HAP-1 (cell line): ENCODE results near the gene PTPN13.
A peak's percentile ranks its signal among the peaks of the same experiment; 100 is the strongest.

ENCODE experiments used
- DNase-seq, 2 experiments: peaks; one replicate each; pipeline ENCODE4 v3.0.0-alpha.2; 2016 to 2020; ENCODE audit warnings: low spot score in 2 of 2
- H3K27me3 ChIP-seq: fragments of 250-450 bp; sonication (Bioruptor Pico); 2 replicates; pipeline ENCODE4 v1.5.1; 2020; ENCODE audit warnings: low read depth, mild to moderate bottlenecking, moderate library complexity
- H3K36me3 ChIP-seq: fragments of 250-450 bp; sonication (Bioruptor Pico); replicated peaks from 2 replicates; pipeline ENCODE4 v1.5.1; 2020; ENCODE audit warnings: mild to moderate bottlenecking
- H3K4me1 ChIP-seq: fragments of 250-450 bp; sonication (Bioruptor Pico); 2 replicates; pipeline ENCODE4 v1.5.1; 2020; ENCODE audit warnings: mild to moderate bottlenecking
- H3K4me3 ChIP-seq: fragments of 250-450 bp; sonication (Bioruptor Pico); 2 replicates; pipeline ENCODE4 v1.5.1; 2020; ENCODE audit warnings: mild to moderate bottlenecking, moderate library complexity
- H3K9me3 ChIP-seq: fragments of 250-450 bp; sonication (Bioruptor Pico); 2 replicates; pipeline ENCODE4 v1.5.1; 2020; ENCODE audit warnings: mild to moderate bottlenecking, moderate library complexity
- in situ Hi-C: fragments of 300-500 bp; cut with MboI; formaldehyde crosslinking; loops from 3 replicates; pipeline ENCODE4 v1.14.3; 2020; ENCODE audit warnings: low sequenced_read_pairs, inconsistent platforms, mixed read lengths

PTPN13 gene

GRCh38 chr4:86730310-86730709 lies 136.2 kb downstream of the PTPN13 start:
- Histone ChIP-seq H3K36me3 (peaks cover 3% of the 10 kb centered on the region; the same call in 1 of the 2 replicates), H3K9me3 (no peaks in the 10 kb centered on the region), H3K27me3 (no peaks in the 10 kb centered on the region), H3K4me1 (no peaks in the 10 kb centered on the region), H3K4me3 (no peak overlapping the region)
- DNase-seq: peak in 1 of 2 experiments; percentile 7
- in situ Hi-C loops: no loop called here

- H3K36me3 ChIP-seq: peaks cover 11% of the 10 kb centered on the region; the same call in 1 of the 2 replicates
- in situ Hi-C loops: no loop called here
Observed at GRCh38 chr4:86737244-86737643, 143.1 kb downstream of the PTPN13 start.

GRCh38 chr4:86741846-86742245 lies 147.7 kb downstream of the PTPN13 start:
- Histone ChIP-seq H3K36me3 (peaks cover 12% of the 10 kb centered on the region; the same call in 1 of the 2 replicates), H3K4me3 (no peak overlapping the region), H3K9me3 (no peaks in the 10 kb centered on the region), H3K4me1 (no peaks in the 10 kb centered on the region), H3K27me3 (no peaks in the 10 kb centered on the region)
- in situ Hi-C loops: no loop called here
- DNase-seq: no peak

More at GRCh38 chr4:86737244-86737643, 143.1 kb downstream of the PTPN13 start:
- Histone ChIP-seq H3K4me3 (no peak overlapping the region), H3K27me3 (no peaks in the 10 kb centered on the region), H3K9me3 (no peaks in the 10 kb centered on the region), H3K4me1 (no peaks in the 10 kb centered on the region)
- DNase-seq: no peak

GRCh38 chr4:86744570-86744969 lies 150.5 kb downstream of the PTPN13 start:
- H3K27me3 ChIP-seq: no peaks in the 10 kb centered on the region
- in situ Hi-C loops: no loop called here
- DNase-seq: no peak
- H3K36me3 ChIP-seq: peaks cover 12% of the 10 kb centered on the region; the same call in 1 of the 2 replicates
- no peaks in the 10 kb centered on the region for H3K9me3 ChIP-seq
- H3K4me3 ChIP-seq: no peak overlapping the region
- H3K4me1 ChIP-seq: no peaks in the 10 kb centered on the region

GRCh38 chr4:86749121-86749520 lies 155.0 kb downstream of the PTPN13 start:
- no peaks in the 10 kb centered on the region for H3K27me3 ChIP-seq
- H3K36me3 ChIP-seq: peaks cover 19% of the 10 kb centered on the region
- no peaks in the 10 kb centered on the region for H3K4me1 ChIP-seq
- DNase-seq: no peak
- H3K4me3 ChIP-seq: no peak overlapping the region
- in situ Hi-C loops: no loop called here
- H3K9me3 ChIP-seq: no peaks in the 10 kb centered on the region

GRCh38 chr4:86755388-86755787 lies 161.3 kb downstream of the PTPN13 start:
- Histone ChIP-seq H3K27me3 (no peaks in the 10 kb centered on the region), H3K4me3 (no peak overlapping the region), H3K36me3 (peaks cover 9% of the 10 kb centered on the region), H3K4me1 (peaks cover 3% of the 10 kb centered on the region; the same call in 1 of the 2 replicates), H3K9me3 (no peaks in the 10 kb centered on the region)
- DNase-seq: no peak
- in situ Hi-C loops: no loop called here

- no peaks in the 10 kb centered on the region for H3K9me3 ChIP-seq
- H3K4me1 ChIP-seq: peaks cover 3% of the 10 kb centered on the region; the same call in 1 of the 2 replicates
- H3K27me3 ChIP-seq: no peaks in the 10 kb centered on the region
- H3K4me3 ChIP-seq: no peak overlapping the region
- H3K36me3 ChIP-seq: peaks cover 2% of the 10 kb centered on the region
- DNase-seq: no peak
- in situ Hi-C loops: no loop called here
Observed at GRCh38 chr4:86757468-86757867, 163.4 kb downstream of the PTPN13 start.

- Histone ChIP-seq H3K36me3 (no peaks in the 10 kb centered on the region; the same call in 1 of the 2 replicates), H3K9me3 (no peaks in the 10 kb centered on the region), H3K4me3 (no peak overlapping the region), H3K4me1 (peaks cover 3% of the 10 kb centered on the region; the same call in 1 of the 2 replicates), H3K27me3 (no peaks in the 10 kb centered on the region)
- DNase-seq: no peak
- in situ Hi-C loops: no loop called here
Observed at GRCh38 chr4:86759298-86759697, 165.2 kb downstream of the PTPN13 start.

- Histone ChIP-seq H3K4me3 (no peak overlapping the region), H3K9me3 (no peaks in the 10 kb centered on the region), H3K4me1 (peaks cover 3% of the 10 kb centered on the region; the same call in 1 of the 2 replicates), H3K27me3 (no peaks in the 10 kb centered on the region), H3K36me3 (no peaks in the 10 kb centered on the region; the same call in none of the 2 replicates)
- no peak for DNase-seq
- in situ Hi-C loops: no loop called here
Observed at GRCh38 chr4:86762649-86763048, 168.5 kb downstream of the PTPN13 start.

GRCh38 chr4:86769794-86770193 lies 175.7 kb downstream of the PTPN13 start:
- H3K4me1 ChIP-seq: peaks cover 6% of the 10 kb centered on the region; the same call in 1 of the 2 replicates
- H3K27me3 ChIP-seq: no peaks in the 10 kb centered on the region
- peaks cover 12% of the 10 kb centered on the region for H3K36me3 ChIP-seq
- DNase-seq: no peak
- H3K9me3 ChIP-seq: no peaks in the 10 kb centered on the region
- H3K4me3 ChIP-seq: no peak overlapping the region
- in situ Hi-C loops: no loop called here

GRCh38 chr4:86771141-86771540 lies 177.0 kb downstream of the PTPN13 start:
- in situ Hi-C loops: no loop called here
- no peaks in the 10 kb centered on the region for H3K9me3 ChIP-seq
- peaks cover 12% of the 10 kb centered on the region; the same call in 1 of the 2 replicates for H3K36me3 ChIP-seq
- H3K4me1 ChIP-seq: peaks cover 10% of the 10 kb centered on the region; the same call in 1 of the 2 replicates
- H3K4me3 ChIP-seq: no peak overlapping the region
- no peak for DNase-seq
- no peaks in the 10 kb centered on the region for H3K27me3 ChIP-seq

GRCh38 chr4:86775061-86775460 lies 180.9 kb downstream of the PTPN13 start:
- in situ Hi-C loops: no loop called here
- Histone ChIP-seq H3K4me1 (peaks cover 14% of the 10 kb centered on the region), H3K9me3 (no peaks in the 10 kb centered on the region), H3K27me3 (no peaks in the 10 kb centered on the region), H3K4me3 (no peak overlapping the region), H3K36me3 (peaks cover 6% of the 10 kb centered on the region; the same call in 1 of the 2 replicates)
- no peak for DNase-seq

GRCh38 chr4:86778175-86778574 lies 184.1 kb downstream of the PTPN13 start:
- in situ Hi-C loops: no loop called here
- peak; percentile 53 to 65 for DNase-seq
- Histone ChIP-seq H3K27me3 (no peaks in the 10 kb centered on the region), H3K4me1 (peaks cover 14% of the 10 kb centered on the region), H3K9me3 (no peaks in the 10 kb centered on the region), H3K4me3 (no peak overlapping the region), H3K36me3 (peaks cover 3% of the 10 kb centered on the region; the same call in 1 of the 2 replicates)

- peak; percentile 17 to 85 for DNase-seq
- in situ Hi-C loops: no loop called here
- H3K36me3 ChIP-seq: peaks cover 7% of the 10 kb centered on the region; the same call in 1 of the 2 replicates
- no peak overlapping the region for H3K4me3 ChIP-seq
- H3K27me3 ChIP-seq: no peaks in the 10 kb centered on the region
- peaks cover 15% of the 10 kb centered on the region for H3K4me1 ChIP-seq
- no peaks in the 10 kb centered on the region for H3K9me3 ChIP-seq
Observed at GRCh38 chr4:86788826-86789225, 194.7 kb downstream of the PTPN13 start.

- H3K36me3 ChIP-seq: peaks cover 7% of the 10 kb centered on the region; the same call in 1 of the 2 replicates
- peak in 1 of 2 experiments; percentile 34 for DNase-seq
- H3K27me3 ChIP-seq: no peaks in the 10 kb centered on the region
- no peaks in the 10 kb centered on the region; the same call in 1 of the 2 replicates for H3K9me3 ChIP-seq
- in situ Hi-C loops: no loop called here
- H3K4me3 ChIP-seq: no peak overlapping the region
- peaks cover 15% of the 10 kb centered on the region for H3K4me1 ChIP-seq
Observed at GRCh38 chr4:86791126-86791525, 197.0 kb downstream of the PTPN13 start.
